WTC11 (cell line): ENCODE results near the gene SNRPA. TPM values are rescaled to one million over a fixed set of nuclear protein-coding genes. Genes with fewer than 3 reads are reported as not detected.

Experiments
- ATAC-seq: fragments of 200-7000 bp; cut with Tn5 transposase; 2 replicates; pipeline ENCODE4 v1.10.0; 2021; ENCODE audit warnings: mild to moderate bottlenecking, moderate library complexity
- CTCF ChIA-PET: fragments of 300-600 bp; sonication (Branson Sonifier 250); formaldehyde crosslinking; loops from one replicate; lab custom pipeline; 2021; ENCODE audit warnings: antibody characterized with exemption; lab: Charles Lee
- POLR2A ChIA-PET: fragments of 350-600 bp; sonication (Branson Sonifier 250); formaldehyde crosslinking; loops from one replicate; lab custom pipeline; 2021; ENCODE audit warnings: antibody characterized with exemption; lab: Charles Lee
- DNase-seq: peaks from one replicate; pipeline ENCODE4 v3.0.0; 2021; ENCODE audit warnings: low spot score
- H3K27ac Mint-ChIP-seq: 2 replicates; pipeline ENCODE4 v1.8.0; 2021; ENCODE audit warnings: mixed read lengths
- H3K27me3 Mint-ChIP-seq: 2 replicates; pipeline ENCODE4 v1.8.0; 2021; ENCODE audit warnings: low read depth, mild to moderate bottlenecking, moderate library complexity, mixed read lengths
- H3K36me3 Mint-ChIP-seq: 2 replicates; pipeline ENCODE4 v1.8.0; 2021; ENCODE audit warnings: mixed read lengths
- H3K4me1 Mint-ChIP-seq: 2 replicates; pipeline ENCODE4 v1.8.0; 2022; ENCODE audit warnings: mixed read lengths
- H3K4me3 Mint-ChIP-seq: 2 replicates; pipeline ENCODE4 v1.8.0; 2021; ENCODE audit warnings: mild to moderate bottlenecking, moderate library complexity, mixed read lengths
- H3K9me3 Mint-ChIP-seq: 2 replicates; pipeline ENCODE4 v1.8.0; 2021; ENCODE audit warnings: mixed read lengths
- ATF1 ChIP-seq: sonication (generic); formaldehyde crosslinking; IDR thresholded peaks from 2 replicates; pipeline ENCODE4 v1.8.1; 2023; ENCODE audit warnings: mild to moderate bottlenecking, moderate library complexity, missing genetic modification reagents
- ATF6 ChIP-seq: sonication (generic); formaldehyde crosslinking; IDR thresholded peaks from 2 replicates; pipeline ENCODE4 v1.8.1; 2023; ENCODE audit warnings: mild to moderate bottlenecking, missing genetic modification reagents
- E2F1 ChIP-seq: sonication (generic); formaldehyde crosslinking; IDR thresholded peaks from 2 replicates; pipeline ENCODE4 v1.8.0; 2022; ENCODE audit warnings: mild to moderate bottlenecking, missing genetic modification reagents
- E2F5 ChIP-seq: sonication (generic); formaldehyde crosslinking; IDR thresholded peaks from 2 replicates; pipeline ENCODE4 v1.8.1; 2022; ENCODE audit warnings: mild to moderate bottlenecking, moderate library complexity, missing genetic modification reagents
- FOXJ3 ChIP-seq: sonication (generic); formaldehyde crosslinking; IDR thresholded peaks from 2 replicates; pipeline ENCODE4 v1.9.0; 2021; ENCODE audit warnings: missing genetic modification reagents, mild to moderate bottlenecking, borderline replicate concordance
- FOXP1 ChIP-seq: sonication (generic); formaldehyde crosslinking; IDR thresholded peaks from 2 replicates; pipeline ENCODE4 v1.8.0; 2022; ENCODE audit warnings: missing genetic modification reagents, mild to moderate bottlenecking, moderate library complexity, borderline replicate concordance
- IRF1 ChIP-seq: sonication (generic); formaldehyde crosslinking; IDR thresholded peaks from 2 replicates; pipeline ENCODE4 v1.8.0; 2023; ENCODE audit warnings: missing genetic modification reagents
- NR3C1 ChIP-seq: sonication (generic); formaldehyde crosslinking; conservative IDR thresholded peaks from 2 replicates; pipeline ENCODE4 v1.8.1; 2023; ENCODE audit warnings: low read depth, mild to moderate bottlenecking, missing genetic modification reagents
- OVOL2 ChIP-seq: fragments of 250-450 bp; sonication (Bioruptor Pico); IDR thresholded peaks from 2 replicates; pipeline ENCODE4 v1.9.0; 2021; ENCODE audit warnings: mild to moderate bottlenecking, borderline replicate concordance
- PRRX2 ChIP-seq: fragments of 250-450 bp; sonication (Bioruptor Pico); IDR thresholded peaks from 2 replicates; pipeline ENCODE4 v1.8.0; 2021; ENCODE audit warnings: mild to moderate bottlenecking
- SMAD3 ChIP-seq: sonication (generic); formaldehyde crosslinking; IDR thresholded peaks from 2 replicates; pipeline ENCODE4 v1.8.0; 2022; ENCODE audit warnings: missing genetic modification reagents, mild to moderate bottlenecking, borderline replicate concordance
- SOX15 ChIP-seq: fragments of 250-450 bp; sonication (Bioruptor Pico); IDR thresholded peaks from 2 replicates; pipeline ENCODE4 v1.9.0; 2021; ENCODE audit warnings: mild to moderate bottlenecking
- STAT6 ChIP-seq: sonication (generic); formaldehyde crosslinking; conservative IDR thresholded peaks from 2 replicates; pipeline ENCODE4 v1.8.1; 2023; ENCODE audit warnings: mild to moderate bottlenecking, low read depth, missing genetic modification reagents, moderate library complexity
- TCF7 ChIP-seq: sonication (generic); formaldehyde crosslinking; IDR thresholded peaks from 2 replicates; pipeline ENCODE4 v1.8.0; 2022; ENCODE audit warnings: mild to moderate bottlenecking, low read depth, missing genetic modification reagents, moderate library complexity
- USF2 ChIP-seq: sonication (generic); formaldehyde crosslinking; IDR thresholded peaks from 2 replicates; pipeline ENCODE4 v1.8.1; 2023; ENCODE audit warnings: mild to moderate bottlenecking, missing genetic modification reagents, moderate library complexity
- ZMAT4 ChIP-seq: fragments of 250-450 bp; sonication (Bioruptor Pico); IDR thresholded peaks from 2 replicates; pipeline ENCODE4 v1.9.0; 2021; ENCODE audit warnings: mild to moderate bottlenecking
- ZNF121 ChIP-seq: sonication (generic); formaldehyde crosslinking; IDR thresholded peaks from 2 replicates; pipeline ENCODE4 v1.8.0; 2023; ENCODE audit warnings: missing genetic modification reagents
- ZNF232 ChIP-seq: sonication (generic); formaldehyde crosslinking; IDR thresholded peaks from 2 replicates; pipeline ENCODE4 v1.8.0; 2022; ENCODE audit warnings: mild to moderate bottlenecking, missing genetic modification reagents
- ZNF317 ChIP-seq: sonication (generic); formaldehyde crosslinking; IDR thresholded peaks from 2 replicates; pipeline ENCODE4 v1.8.1; 2023; ENCODE audit warnings: low read depth, mild to moderate bottlenecking, moderate library complexity, missing genetic modification reagents, borderline replicate concordance
- total RNA-seq: library from RNA; stranded (reverse); gene quantifications from 3 replicates; pipeline ENCODE4 v1.2.3, GENCODE V29; 2021

Gene SNRPA
- total RNA-seq, 1 experiment from 2014 or later, result 227 TPM

GRCh38 chr19:40724315-40724714 lies 26.7 kb upstream of the SNRPA start (continued):
- TF ChIP-seq ZNF121 (no peak), E2F1 (CRISPR knock-in tag) (no peak), PRRX2 (no peak), TCF7 (CRISPR knock-in tag) (no peak), SMAD3 (CRISPR knock-in tag) (no peak)

GRCh38 chr19:40724855-40725254 lies 26.1 kb upstream of the SNRPA start:
- CTCF ChIA-PET, result interaction anchor here (0.6 kb wide), 1 partner anchor 416 kb away, joined by 3 read pairs; no protein-coding TSS in a partner anchor
- no peak overlapping the region for H3K27ac Mint-ChIP-seq

More at GRCh38 chr19:40724855-40725254, 26.1 kb upstream of the SNRPA start:
- ATAC-seq (no peak), DNase-seq (no peak)
- H3K4me3 Mint-ChIP-seq, result no peak overlapping the region
- POLR2A ChIA-PET, result interaction anchor here (0.7 kb wide), 1 partner anchor 22 kb away, joined by 4 read pairs; no protein-coding TSS in a partner anchor
- H3K9me3 Mint-ChIP-seq, result peaks cover 4% of the 10 kb centered on the region; the same call in 1 of the 2 replicates
- no peaks in the 10 kb centered on the region for H3K27me3 Mint-ChIP-seq
- TF ChIP-seq ZMAT4 (CRISPR knock-in tag) (no peak), NR3C1 (CRISPR knock-in tag) (no peak), STAT6 (CRISPR knock-in tag) (no peak), OVOL2 (CRISPR knock-in tag) (no peak), ZNF232 (CRISPR knock-in tag) (no peak), E2F5 (CRISPR knock-in tag) (no peak), IRF1 (no peak), ATF6 (CRISPR knock-in tag) (no peak), FOXJ3 (CRISPR knock-in tag) (no peak), SOX15 (CRISPR knock-in tag) (no peak), USF2 (CRISPR knock-in tag) (no peak), ZNF317 (CRISPR knock-in tag) (no peak), FOXP1 (CRISPR knock-in tag) (no peak), ATF1 (no peak)
- H3K36me3 Mint-ChIP-seq, result peaks cover 35% of the 10 kb centered on the region
- peaks cover 7% of the 10 kb centered on the region for H3K4me1 Mint-ChIP-seq
